ENCODE data around the gene HERPUD2. TPM values are rescaled to one million over a fixed set of nuclear protein-coding genes. Genes with fewer than 3 reads are reported as not detected.

HERPUD2 gene
- total and polyA plus RNA-seq, 2 donors (not counting 3 experiments of a cell fraction or from before 2014, with no cell fraction given) = 33.9 to 42.0 TPM

GRCh38 chr7:35727571-35727970 lies 32.6 kb upstream of the HERPUD2 start:
- dilution Hi-C loops (cut with MboI; ENCODE audit: extremely low pct_ligation_motif_present, low sequenced_read_pairs) = no loop called here
- DNase-seq (ENCODE audit: low read depth, low spot score) = no peak

GRCh38 chr7:35726654-35727053 lies 31.7 kb upstream of the HERPUD2 start:
- Histone ChIP-seq H3K4me2 (ENCODE audit: insufficient read depth, low read length) (no peak overlapping the region), H3K9me3 (replicated peaks; ENCODE audit: control insufficient read depth, insufficient read depth, low read length) (no peaks in the 10 kb centered on the region), H3K9me1 (replicated peaks; ENCODE audit: control insufficient read depth, extremely low read depth, insufficient read depth, low read length) (no peaks in the 10 kb centered on the region), H2AFZ (ENCODE audit: low read depth, low read length) (no peak overlapping the region), H3K36me3 (ENCODE audit: control insufficient read depth in 2 of 2, extremely low read depth in 1 of 2, insufficient read depth in 2 of 2, low read length in 2 of 2) (no peaks in the 10 kb centered on the region), H3K79me2 (ENCODE audit: control insufficient read depth, insufficient read depth, low read length) (no peaks in the 10 kb centered on the region), H3K27me3 (ENCODE audit: control insufficient read depth in 2 of 2, insufficient read depth in 2 of 2, low read length in 2 of 2) (peaks cover 0 to 3% of the 10 kb centered on the region in 2 experiments), H4K20me1 (replicated peaks; ENCODE audit: control insufficient read depth, extremely low read depth, insufficient read depth, low read length) (no peaks in the 10 kb centered on the region), H3K4me3 (replicated peaks in 1 of 3; ENCODE audit: insufficient read depth in 1 of 3, low read depth in 1 of 3, low read length in 3 of 3) (no peak overlapping the region), H3K4me1 (ENCODE audit: control insufficient read depth, extremely low read depth, insufficient read depth, low read length) (no peaks in the 10 kb centered on the region), H3K9ac (replicated peaks; ENCODE audit: extremely low read depth, insufficient read depth, low read length) (no peak overlapping the region), H3K27ac (ENCODE audit: insufficient read depth, low read depth, low read length) (no peak overlapping the region)
- intact Hi-C loops (cut with micrococcal nuclease) = no loop called here
- no peak for DNase-seq (ENCODE audit: low read depth, low spot score)
- FAIRE-seq = no peak
- dilution Hi-C loops (cut with MboI; ENCODE audit: extremely low pct_ligation_motif_present, low sequenced_read_pairs) = no loop called here
- ChIA-PET POLR2A (no interaction called here), CTCF (no interaction called here)
- BruUV-seq (replicated peaks) = no TSS peak
- TF ChIP-seq FOS (IDR thresholded peaks at IDR 0.05; ENCODE audit: borderline replicate concordance, insufficient read depth, low read length) (no peak), POLR2AphosphoS5 (IDR thresholded peaks at IDR 0.05; ENCODE audit: insufficient read depth, low read depth, low read length) (no peak), MYC (IDR thresholded peaks at IDR 0.05; ENCODE audit: low read depth, low read length) (no peak), EZH2 (IDR thresholded peaks at IDR 0.05; ENCODE audit: borderline replicate concordance, low read depth, low read length, severe bottlenecking) (no peak), CTCF (IDR thresholded peaks at IDR 0.05; ENCODE audit: extremely low read depth in 1 of 2, insufficient read depth in 1 of 2, low read depth in 1 of 2, low read length in 2 of 2) (no peak), JUN (IDR thresholded peaks at IDR 0.05; ENCODE audit: borderline replicate concordance, insufficient read depth, insufficient read length, low read depth) (no peak), MAX (IDR thresholded peaks at IDR 0.05; ENCODE audit: insufficient read depth, insufficient read length) (no peak), GATA2 (IDR thresholded peaks at IDR 0.05; ENCODE audit: insufficient read depth, insufficient read length, low read depth, low read length) (no peak), POLR2A (IDR thresholded peaks at IDR 0.05; ENCODE audit: low read depth, low read length) (no peak)

More at GRCh38 chr7:35727571-35727970, 32.6 kb upstream of the HERPUD2 start:
- peaks cover 5% of the 10 kb centered on the region in 2 experiments for H3K27me3 ChIP-seq (ENCODE audit: control insufficient read depth in 2 of 2, insufficient read depth in 2 of 2, low read length in 2 of 2)
- H2AFZ ChIP-seq (ENCODE audit: low read depth, low read length) = no peak overlapping the region
- no peak for FAIRE-seq
- no peak overlapping the region for H3K4me2 ChIP-seq (ENCODE audit: insufficient read depth, low read length)
- H3K9me3 ChIP-seq (replicated peaks; ENCODE audit: control insufficient read depth, insufficient read depth, low read length) = no peaks in the 10 kb centered on the region
- no TSS peak for BruUV-seq (replicated peaks)
- intact Hi-C loops (cut with micrococcal nuclease) = no loop called here
- ChIA-PET CTCF (no interaction called here), POLR2A (no interaction called here)
- no peak for TF ChIP-seq FOS (IDR thresholded peaks at IDR 0.05; ENCODE audit: borderline replicate concordance, insufficient read depth, low read length)
- no peak for TF ChIP-seq MAX (IDR thresholded peaks at IDR 0.05; ENCODE audit: insufficient read depth, insufficient read length)
- TF ChIP-seq EZH2 (IDR thresholded peaks at IDR 0.05; ENCODE audit: borderline replicate concordance, low read depth, low read length, severe bottlenecking) = no peak
- no peak for TF ChIP-seq JUN (IDR thresholded peaks at IDR 0.05; ENCODE audit: borderline replicate concordance, insufficient read depth, insufficient read length, low read depth)
- TF ChIP-seq GATA2 (IDR thresholded peaks at IDR 0.05; ENCODE audit: insufficient read depth, insufficient read length, low read depth, low read length) = no peak
- no peaks in the 10 kb centered on the region for H3K4me1 ChIP-seq (ENCODE audit: control insufficient read depth, extremely low read depth, insufficient read depth, low read length)
- H3K36me3 ChIP-seq (ENCODE audit: control insufficient read depth in 2 of 2, extremely low read depth in 1 of 2, insufficient read depth in 2 of 2, low read length in 2 of 2) = no peaks in the 10 kb centered on the region
- no peaks in the 10 kb centered on the region for H3K9me1 ChIP-seq (replicated peaks; ENCODE audit: control insufficient read depth, extremely low read depth, insufficient read depth, low read length)
- no peaks in the 10 kb centered on the region for H3K79me2 ChIP-seq (ENCODE audit: control insufficient read depth, insufficient read depth, low read length)
- no peak overlapping the region for H3K27ac ChIP-seq (ENCODE audit: insufficient read depth, low read depth, low read length)
- H4K20me1 ChIP-seq (replicated peaks; ENCODE audit: control insufficient read depth, extremely low read depth, insufficient read depth, low read length) = no peaks in the 10 kb centered on the region
- H3K4me3 ChIP-seq (replicated peaks in 1 of 3; ENCODE audit: insufficient read depth in 1 of 3, low read depth in 1 of 3, low read length in 3 of 3) = no peak overlapping the region
- no peak overlapping the region for H3K9ac ChIP-seq (replicated peaks; ENCODE audit: extremely low read depth, insufficient read depth, low read length)

Measured in endothelial cell of umbilical vein (primary cell).